Measurements from ENCODE around the gene FGD4. TPM values are rescaled to one million over a fixed set of nuclear protein-coding genes. Genes with fewer than 3 reads are reported as not detected.

Gene FGD4
- total and polyA plus RNA-seq, 2 of the 4 experiments (the other 2 are of a cell fraction): 2.1 to 8.8 TPM

GRCh38 chr12:32679091-32679919, 279.9 kb downstream of the FGD4 start, which contains the start of gene DNM1L (continued):
- no peak for TF ChIP-seq CHD1 (IDR thresholded peaks at IDR 0.05; ENCODE audit: low read depth, low read length)
- peak; percentile 74; the same call in 1 of the 2 replicates for TF ChIP-seq MXI1 (IDR thresholded peaks at IDR 0.05; ENCODE audit: borderline replicate concordance, low read depth, low read length)

GRCh38 chr12:32679920-32680237, 280.5 kb downstream of the FGD4 start:
- Histone ChIP-seq H3K4me2 (ENCODE audit: low read depth, low read length) (peak overlapping the region; percentile 84), H2BK5ac (ENCODE audit: low read depth, low read length, poor library complexity, severe bottlenecking) (peak overlapping the region; percentile 87), H2BK120ac (ENCODE audit: low read depth, low read length) (peak overlapping the region; percentile 84), H4K5ac (ENCODE audit: low read depth, low read length) (peak overlapping the region; percentile 27; the same call in 1 of the 2 replicates), H2AFZ (replicated peaks; ENCODE audit: low read length, poor library complexity) (peak overlapping the region; percentile 89), H3K9ac (ENCODE audit: low read depth, low read length) (peak overlapping the region; percentile 94), H3K23ac (ENCODE audit: low read depth, low read length) (peak overlapping the region; percentile 98), H3K36me3 (ENCODE audit: control insufficient read depth, insufficient read depth, low read length) (no peaks in the 10 kb centered on the region), H4K8ac (ENCODE audit: low read depth in 2 of 2, low read length in 2 of 2) (peak overlapping the region; percentile 3 to 93; a peak in 3 of 4 replicates), H3K4ac (ENCODE audit: low read depth, low read length) (peak overlapping the region; percentile 91; the same call in 1 of the 2 replicates), H3K27ac (ENCODE audit: insufficient read depth, low read length) (peak overlapping the region; percentile 84), H3K9me3 (ENCODE audit: control insufficient read depth, insufficient read depth, low read length) (no peaks in the 10 kb centered on the region), H3K79me1 (ENCODE audit: low read depth in 1 of 2, low read length in 2 of 2) (peaks cover 0 to 28% of the 10 kb centered on the region in 2 experiments; a peak in 2 of 4 replicates), H2AK5ac (ENCODE audit: low read depth, low read length) (peak overlapping the region; percentile 37; the same call in 1 of the 2 replicates), H3K27me3 (ENCODE audit: control insufficient read depth, insufficient read depth, low read length) (no peaks in the 10 kb centered on the region), H3K18ac (ENCODE audit: low read depth, low read length) (peak overlapping the region; percentile 19), H2BK20ac (ENCODE audit: low read depth, low read length) (peak overlapping the region; percentile 16; the same call in 1 of the 2 replicates), H2AK9ac (replicated peaks; ENCODE audit: low read depth, low read length, poor library complexity) (peak overlapping the region; percentile 42), H3K9me1 (ENCODE audit: insufficient read depth, low read length) (no peaks in the 10 kb centered on the region; the same call in 1 of the 2 replicates), H3K56ac (ENCODE audit: extremely low read depth, insufficient read depth, low read length) (peak overlapping the region; percentile 80; the same call in 1 of the 2 replicates), H3K4me3 (ENCODE audit: insufficient read depth, low read depth, low read length) (peak overlapping the region; percentile 87), H4K20me1 (ENCODE audit: insufficient read depth, low read length) (peaks cover 17% of the 10 kb centered on the region), H3K4me1 (ENCODE audit: control insufficient read depth, insufficient read depth, low read length) (peaks cover 5% of the 10 kb centered on the region), H4K91ac (ENCODE audit: insufficient read depth, low read depth, low read length) (peak overlapping the region; percentile 22), H3K14ac (replicated peaks; ENCODE audit: low read depth, low read length) (peak overlapping the region; percentile 98), H2BK15ac (ENCODE audit: low read depth, low read length) (no peak overlapping the region)
- CTCF ChIA-PET: interaction anchor here (0.7 kb wide), 1 partner anchor 63 kb away, joined by 3 read pairs; no protein-coding TSS in a partner anchor
- dilution Hi-C loops (cut with HindIII; ENCODE audit: low sequenced_read_pairs, unreplicated experiment): no loop called here
- ATAC-seq (ENCODE audit: low read depth): peak; percentile 11; the same call in 1 of the 2 replicates
- DNase-seq: no peak
- in situ Hi-C loops (cut with MboI; ENCODE audit: low sequenced_read_pairs): loop anchor here (25.0 kb wide), 1 partner anchor 1018 kb away; the partner anchor contains the start of gene ETFBKMT
- intact Hi-C loops (cut with micrococcal nuclease): no loop called here
- no TSS peak for BruUV-seq (replicated peaks)
- POLR2A ChIA-PET (ENCODE audit: unreplicated experiment): no interaction called here
- no CpG with 5 or more reads among the region's 14 CpGs for WGBS, 2 experiments (ENCODE audit: extremely low coverage in 2 of 2, insufficient read length in 1 of 2)
- no peak for TF ChIP-seq CTCF (conservative IDR thresholded peaks at IDR 0.05; ENCODE audit: low read depth, low read length)
- no peak for TF ChIP-seq RCOR1 (IDR thresholded peaks at IDR 0.05; ENCODE audit: insufficient replicate concordance, low read length)
- no peak for TF ChIP-seq RAD21 (IDR thresholded peaks at IDR 0.05; ENCODE audit: low read length)
- TF ChIP-seq, protein P1, sequence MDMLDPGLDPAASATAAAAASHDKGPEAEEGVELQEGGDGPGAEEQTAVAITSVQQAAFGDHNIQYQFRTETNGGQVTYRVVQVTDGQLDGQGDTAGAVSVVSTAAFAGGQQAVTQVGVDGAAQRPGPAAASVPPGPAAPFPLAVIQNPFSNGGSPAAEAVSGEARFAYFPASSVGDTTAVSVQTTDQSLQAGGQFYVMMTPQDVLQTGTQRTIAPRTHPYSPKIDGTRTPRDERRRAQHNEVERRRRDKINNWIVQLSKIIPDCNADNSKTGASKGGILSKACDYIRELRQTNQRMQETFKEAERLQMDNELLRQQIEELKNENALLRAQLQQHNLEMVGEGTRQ (IDR thresholded peaks at IDR 0.05; ENCODE audit: low read depth, low read length): no peak
- no peak for TF ChIP-seq BHLHE40 (IDR thresholded peaks at IDR 0.05; ENCODE audit: low read depth, low read length)
- TF ChIP-seq ELK1 (IDR thresholded peaks at IDR 0.05; ENCODE audit: borderline replicate concordance, low read depth, low read length): no peak
- TF ChIP-seq MAFK (IDR thresholded peaks at IDR 0.05; ENCODE audit: low read depth, low read length): no peak
- no peak for TF ChIP-seq SMC3 (IDR thresholded peaks at IDR 0.05; ENCODE audit: low read depth, low read length)
- TF ChIP-seq CEBPB (IDR thresholded peaks at IDR 0.05; ENCODE audit: low read depth, low read length): no peak
- TF ChIP-seq MXI1 (IDR thresholded peaks at IDR 0.05; ENCODE audit: borderline replicate concordance, low read depth, low read length): no peak

Measured in IMR-90 (cell line).